ENCODE data around the gene COL4A1. TPM values are rescaled to one million over a fixed set of nuclear protein-coding genes. Genes with fewer than 3 reads are reported as not detected.

The COL4A1 gene
- total RNA-seq, 1 experiment from 2014 or later = 0.12 TPM

GRCh38 chr13:110310541-110311442 lies 3.8 kb upstream of the COL4A1 start:
- Mint-ChIP-seq H3K27me3 (ENCODE audit: unreplicated experiment) (no peaks in the 10 kb centered on the region), H3K4me3 (ENCODE audit: low read depth, unreplicated experiment) (no peak overlapping the region), H3K27ac (ENCODE audit: unreplicated experiment) (no peak overlapping the region), H3K4me1 (ENCODE audit: low read depth, unreplicated experiment) (peaks cover 5% of the 10 kb centered on the region), H3K9me3 (ENCODE audit: low read depth, unreplicated experiment) (no peaks in the 10 kb centered on the region), H3K36me3 (ENCODE audit: insufficient read depth, unreplicated experiment) (no peaks in the 10 kb centered on the region)
- DNase-seq = no peak
- TF ChIP-seq CTCF (IDR thresholded peaks at IDR 0.05; ENCODE audit: unreplicated experiment) = no peak
- intact Hi-C loops (cut with micrococcal nuclease; ENCODE audit: unreplicated experiment) = no loop called here
- CTCF ChIA-PET = no interaction called here
- BruUV-seq (replicated peaks) = no TSS peak

GRCh38 chr13:110309661-110310524 lies 2.9 kb upstream of the COL4A1 start:
- Mint-ChIP-seq H3K4me1 (ENCODE audit: low read depth, unreplicated experiment) (peaks cover 5% of the 10 kb centered on the region), H3K36me3 (ENCODE audit: insufficient read depth, unreplicated experiment) (no peaks in the 10 kb centered on the region), H3K27me3 (ENCODE audit: unreplicated experiment) (no peaks in the 10 kb centered on the region), H3K9me3 (ENCODE audit: low read depth, unreplicated experiment) (no peaks in the 10 kb centered on the region), H3K27ac (ENCODE audit: unreplicated experiment) (no peak overlapping the region), H3K4me3 (ENCODE audit: low read depth, unreplicated experiment) (no peak overlapping the region)
- CTCF ChIA-PET = no interaction called here
- DNase-seq = no peak
- intact Hi-C loops (cut with micrococcal nuclease; ENCODE audit: unreplicated experiment) = no loop called here
- TF ChIP-seq CTCF (IDR thresholded peaks at IDR 0.05; ENCODE audit: unreplicated experiment) = no peak
- BruUV-seq (replicated peaks) = no TSS peak

- Mint-ChIP-seq H3K9me3 (ENCODE audit: low read depth, unreplicated experiment) (no peaks in the 10 kb centered on the region), H3K27ac (ENCODE audit: unreplicated experiment) (no peak overlapping the region), H3K4me3 (ENCODE audit: low read depth, unreplicated experiment) (peak overlapping the region; percentile 39), H3K27me3 (ENCODE audit: unreplicated experiment) (no peaks in the 10 kb centered on the region), H3K4me1 (ENCODE audit: low read depth, unreplicated experiment) (peaks cover 5% of the 10 kb centered on the region), H3K36me3 (ENCODE audit: insufficient read depth, unreplicated experiment) (no peaks in the 10 kb centered on the region)
- intact Hi-C loops (cut with micrococcal nuclease; ENCODE audit: unreplicated experiment) = no loop called here
- CTCF ChIA-PET = no interaction called here
- no peak for DNase-seq
- no peak for TF ChIP-seq CTCF (IDR thresholded peaks at IDR 0.05; ENCODE audit: unreplicated experiment)
- BruUV-seq (replicated peaks) = no TSS peak
Measured at GRCh38 chr13:110308656-110309359, 1.9 kb upstream of the COL4A1 start.

Measured in Calu3 (cell line).